Caco-2 (cell line): ENCODE measurements around the gene CPSF4. TPM values are rescaled to one million over a fixed set of nuclear protein-coding genes. Genes with fewer than 3 reads are reported as not detected.

Experiments used
- BruUV-seq: library from RNA; stranded (reverse); fragments of 400-500 nt; replicated peaks from 2 replicates; lab custom pipeline; 2021; lab: Mats Ljungman, UMichigan
- CTCF ChIA-PET: fragments of 300-600 bp; sonication (Branson Sonifier 250); formaldehyde crosslinking; loops from one replicate; lab custom pipeline; 2022; ENCODE audit warnings: antibody characterized with exemption; lab: Charles Lee
- POLR2A ChIA-PET: fragments of 300-600 bp; sonication (Branson Sonifier 250); formaldehyde crosslinking; loops from one replicate; lab custom pipeline; 2022; ENCODE audit warnings: antibody characterized with exemption; lab: Charles Lee
- DNase-seq, 2 experiments: peaks; one replicate each; pipeline versions ENCODE4 v3.0.0 to v3.0.0-alpha.2; 2020 to 2022
- H3K27me3 ChIP-seq: replicated peaks from 2 replicates; pipeline ENCODE4 v1.6.0; 2011; ENCODE audit warnings: low read length; ENCODE audit not compliant: control insufficient read depth, insufficient read depth
- H3K36me3 ChIP-seq: 2 replicates; pipeline ENCODE4 v1.5.1; 2011; ENCODE audit warnings: low read length; ENCODE audit not compliant: control insufficient read depth, insufficient read depth
- H3K4me1 ChIP-seq: fragments of 250-450 bp; sonication (Bioruptor Pico); 2 replicates; pipeline ENCODE4 v1.5.1; 2020; ENCODE audit warnings: mild to moderate bottlenecking
- H3K4me3 ChIP-seq: 2 replicates; pipeline ENCODE4 v1.5.1; 2011; ENCODE audit warnings: low read depth, mild to moderate bottlenecking, control low read depth, low read length
- H3K9me3 ChIP-seq: fragments of 250-450 bp; sonication (Bioruptor Pico); 2 replicates; pipeline ENCODE4 v1.5.1; 2020; ENCODE audit warnings: mild to moderate bottlenecking, moderate library complexity
- H3K27ac Mint-ChIP-seq: one replicate; pipeline ENCODE4 v1.8.0; 2022; ENCODE audit warnings: mixed read lengths; ENCODE audit not compliant: unreplicated experiment
- H3K27me3 Mint-ChIP-seq: one replicate; pipeline ENCODE4 v1.8.0; 2022; ENCODE audit warnings: mixed read lengths; ENCODE audit not compliant: insufficient read depth, unreplicated experiment
- H3K36me3 Mint-ChIP-seq: one replicate; pipeline ENCODE4 v1.8.0; 2022; ENCODE audit warnings: mild to moderate bottlenecking, mixed read lengths; ENCODE audit not compliant: insufficient read depth, unreplicated experiment
- H3K4me1 Mint-ChIP-seq: one replicate; pipeline ENCODE4 v1.8.0; 2022; ENCODE audit warnings: low read depth, mixed read lengths; ENCODE audit not compliant: unreplicated experiment
- H3K4me3 Mint-ChIP-seq: one replicate; pipeline ENCODE4 v1.8.0; 2022; ENCODE audit warnings: mild to moderate bottlenecking, moderate library complexity, mixed read lengths; ENCODE audit not compliant: unreplicated experiment
- H3K9me3 Mint-ChIP-seq: one replicate; pipeline ENCODE4 v1.8.0; 2022; ENCODE audit warnings: mixed read lengths; ENCODE audit not compliant: unreplicated experiment
- intact Hi-C: fragments of 100-400 bp; cut with micrococcal nuclease; formaldehyde crosslinking; loops from one replicate; pipeline ENCODE4 v1.10.0; 2022; ENCODE audit not compliant: unreplicated experiment
- total RNA-seq: library from RNA; stranded (reverse); gene quantifications from 2 replicates; pipeline ENCODE4 v1.2.3, GENCODE V29; 2022
- TF ChIP-seq, protein P1 (sequence below), 2 experiments: fragments of 200-600 bp in 1 of 2; IDR thresholded peaks; 1 replicate in 1 of 2; 2 replicates in 1 of 2; pipeline versions ENCODE4 v1.5.1 to v1.8.0; 2011 to 2022; ENCODE audit warnings: antibody characterized with exemption in 1 of 2, control low read depth in 1 of 2, inconsistent platforms in 1 of 2, low read depth in 1 of 2, low read length in 1 of 2, mild to moderate bottlenecking in 1 of 2, moderate library complexity in 1 of 2; ENCODE audit not compliant: insufficient read depth in 1 of 2, severe bottlenecking in 1 of 2, unreplicated experiment in 1 of 2

Gene CPSF4
- total RNA-seq, 1 experiment from 2014 or later = 158 TPM

- peaks cover 14% of the 10 kb centered on the region for H3K36me3 ChIP-seq
- H3K27me3 ChIP-seq = no peaks in the 10 kb centered on the region
- H3K27ac Mint-ChIP-seq = no peak overlapping the region
- peaks cover 100% of the 10 kb centered on the region for H3K36me3 Mint-ChIP-seq
- intact Hi-C loops = no loop called here
- H3K4me3 ChIP-seq = no peak overlapping the region
- H3K4me3 Mint-ChIP-seq = no peak overlapping the region
- BruUV-seq = no TSS peak
- no peaks in the 10 kb centered on the region for H3K4me1 ChIP-seq
- H3K9me3 Mint-ChIP-seq = no peaks in the 10 kb centered on the region
- ChIA-PET CTCF (no interaction called here), POLR2A (interaction anchor here (0.6 to 1.9 kb wide), 2 partner anchors 9 to 80 kb away, joined by 3 to 8 read pairs; partner anchors contain the start of genes BUD31 and PDAP1)
- peaks cover 8% of the 10 kb centered on the region for H3K4me1 Mint-ChIP-seq
- no peak for DNase-seq
- TF ChIP-seq, protein P1, sequence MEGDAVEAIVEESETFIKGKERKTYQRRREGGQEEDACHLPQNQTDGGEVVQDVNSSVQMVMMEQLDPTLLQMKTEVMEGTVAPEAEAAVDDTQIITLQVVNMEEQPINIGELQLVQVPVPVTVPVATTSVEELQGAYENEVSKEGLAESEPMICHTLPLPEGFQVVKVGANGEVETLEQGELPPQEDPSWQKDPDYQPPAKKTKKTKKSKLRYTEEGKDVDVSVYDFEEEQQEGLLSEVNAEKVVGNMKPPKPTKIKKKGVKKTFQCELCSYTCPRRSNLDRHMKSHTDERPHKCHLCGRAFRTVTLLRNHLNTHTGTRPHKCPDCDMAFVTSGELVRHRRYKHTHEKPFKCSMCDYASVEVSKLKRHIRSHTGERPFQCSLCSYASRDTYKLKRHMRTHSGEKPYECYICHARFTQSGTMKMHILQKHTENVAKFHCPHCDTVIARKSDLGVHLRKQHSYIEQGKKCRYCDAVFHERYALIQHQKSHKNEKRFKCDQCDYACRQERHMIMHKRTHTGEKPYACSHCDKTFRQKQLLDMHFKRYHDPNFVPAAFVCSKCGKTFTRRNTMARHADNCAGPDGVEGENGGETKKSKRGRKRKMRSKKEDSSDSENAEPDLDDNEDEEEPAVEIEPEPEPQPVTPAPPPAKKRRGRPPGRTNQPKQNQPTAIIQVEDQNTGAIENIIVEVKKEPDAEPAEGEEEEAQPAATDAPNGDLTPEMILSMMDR (IDR thresholded peaks at IDR 0.05; ENCODE audit: insufficient read depth in 1 of 2, low read depth in 1 of 2, low read length in 1 of 2, severe bottlenecking in 1 of 2, unreplicated experiment in 1 of 2) = no peak
- no peaks in the 10 kb centered on the region for H3K27me3 Mint-ChIP-seq
- no peaks in the 10 kb centered on the region for H3K9me3 ChIP-seq
Observed at GRCh38 chr7:99399597-99399996, 39.1 kb upstream of the CPSF4 start.

- POLR2A ChIA-PET = interaction anchor here (0.7 kb wide), 1 partner anchor 10 kb away, joined by 4 read pairs; no protein-coding TSS in a partner anchor
- BruUV-seq = no TSS peak
- H3K27me3 Mint-ChIP-seq = no peaks in the 10 kb centered on the region
- H3K36me3 Mint-ChIP-seq = peaks cover 78% of the 10 kb centered on the region
- Histone ChIP-seq H3K9me3 (no peaks in the 10 kb centered on the region), H3K4me3 (no peak overlapping the region), H3K4me1 (peaks cover 9% of the 10 kb centered on the region), H3K36me3 (peaks cover 11% of the 10 kb centered on the region), H3K27me3 (no peaks in the 10 kb centered on the region)
- CTCF ChIA-PET = no interaction called here
- TF ChIP-seq, protein P1 (IDR thresholded peaks at IDR 0.05; ENCODE audit: insufficient read depth in 1 of 2, low read depth in 1 of 2, low read length in 1 of 2, severe bottlenecking in 1 of 2, unreplicated experiment in 1 of 2) = no peak
- peaks cover 18% of the 10 kb centered on the region for H3K4me1 Mint-ChIP-seq
- H3K27ac Mint-ChIP-seq = no peak overlapping the region
- H3K4me3 Mint-ChIP-seq = no peak overlapping the region
- no peak for DNase-seq
- intact Hi-C loops = no loop called here
- no peaks in the 10 kb centered on the region for H3K9me3 Mint-ChIP-seq
Observed at GRCh38 chr7:99402854-99403253, 35.9 kb upstream of the CPSF4 start.

DNA sequence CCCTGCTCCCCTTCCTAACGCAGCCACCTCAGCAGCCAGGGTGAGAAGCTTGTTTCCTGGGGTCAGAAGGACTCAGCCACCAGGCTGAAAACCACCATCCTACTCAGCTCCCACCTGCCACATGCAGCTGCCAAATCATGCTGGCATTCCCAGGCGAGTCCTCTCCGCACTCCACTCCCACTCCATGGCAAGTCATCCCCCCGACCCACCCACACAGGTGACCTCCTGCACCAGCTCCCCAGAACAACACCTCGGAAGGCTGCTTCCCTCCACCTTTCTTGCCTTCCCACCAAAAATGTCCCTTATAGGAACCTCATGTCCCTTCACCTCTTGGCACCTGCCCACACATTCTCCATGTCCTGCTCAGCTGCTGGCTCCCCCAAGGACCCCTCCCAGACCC is 35.0 kb upstream of the CPSF4 start:
- H3K27ac Mint-ChIP-seq = peak overlapping the region; percentile 68
- H3K4me3 Mint-ChIP-seq = no peak overlapping the region
- H3K36me3 Mint-ChIP-seq = peaks cover 78% of the 10 kb centered on the region
- POLR2A ChIA-PET = interaction anchor here (0.6 kb wide), 1 partner anchor 860 kb away, joined by 6 read pairs; no protein-coding TSS in a partner anchor
- peaks cover 9% of the 10 kb centered on the region for H3K4me1 ChIP-seq
- H3K27me3 ChIP-seq = no peaks in the 10 kb centered on the region
- DNase-seq = no peak
- intact Hi-C loops = no loop called here
- no peak overlapping the region for H3K4me3 ChIP-seq
- TF ChIP-seq, protein P1 (IDR thresholded peaks at IDR 0.05; ENCODE audit: insufficient read depth in 1 of 2, low read depth in 1 of 2, low read length in 1 of 2, severe bottlenecking in 1 of 2, unreplicated experiment in 1 of 2) = no peak
- peaks cover 11% of the 10 kb centered on the region for H3K36me3 ChIP-seq
- BruUV-seq = no TSS peak
- no peaks in the 10 kb centered on the region for H3K9me3 ChIP-seq
- peaks cover 15% of the 10 kb centered on the region for H3K4me1 Mint-ChIP-seq
- no peaks in the 10 kb centered on the region for H3K27me3 Mint-ChIP-seq
- CTCF ChIA-PET = no interaction called here
- no peaks in the 10 kb centered on the region for H3K9me3 Mint-ChIP-seq
